ENCODE data around the gene ATP10B.

ATP10B gene

GRCh38 chr5:160547061-160547460 lies 304.9 kb downstream of the ATP10B start:
- Histone ChIP-seq H3K9me3 (ENCODE audit: control insufficient read depth, low read length) (no peaks in the 10 kb centered on the region), H3K27ac (no peak overlapping the region), H2AFZ (no peak overlapping the region), H3K4me3 (ENCODE audit: low read depth, low read length) (no peak overlapping the region), H3K36me3 (ENCODE audit: control insufficient read depth, insufficient read depth, low read length) (no peaks in the 10 kb centered on the region), H3K4me2 (ENCODE audit: low read length) (no peak overlapping the region), H3K9ac (no peak overlapping the region), H3K27me3 (ENCODE audit: control insufficient read depth, insufficient read depth, low read length) (no peaks in the 10 kb centered on the region), H3K79me2 (no peaks in the 10 kb centered on the region), H3K4me1 (no peaks in the 10 kb centered on the region)
- TF ChIP-seq CTCF (IDR thresholded peaks at IDR 0.05), result no peak

- Histone ChIP-seq H2AFZ (no peak overlapping the region), H3K4me1 (no peaks in the 10 kb centered on the region), H3K79me2 (no peaks in the 10 kb centered on the region), H3K9me3 (ENCODE audit: control insufficient read depth, low read length) (no peaks in the 10 kb centered on the region), H3K36me3 (ENCODE audit: control insufficient read depth, insufficient read depth, low read length) (no peaks in the 10 kb centered on the region), H3K27ac (no peak overlapping the region), H3K9ac (no peak overlapping the region), H3K27me3 (ENCODE audit: control insufficient read depth, insufficient read depth, low read length) (no peaks in the 10 kb centered on the region), H3K4me3 (ENCODE audit: low read depth, low read length) (no peak overlapping the region), H3K4me2 (ENCODE audit: low read length) (no peak overlapping the region)
- no peak for TF ChIP-seq CTCF (IDR thresholded peaks at IDR 0.05)
These were observed 306.2 kb downstream of the ATP10B start for GRCh38 chr5:160545832-160546231.

GRCh38 chr5:160543395-160543794 lies 308.6 kb downstream of the ATP10B start:
- no peaks in the 10 kb centered on the region for H3K79me2 ChIP-seq
- no peak overlapping the region for H3K4me2 ChIP-seq (ENCODE audit: low read length)
- no peak overlapping the region for H3K27ac ChIP-seq
- H3K9ac ChIP-seq, result no peak overlapping the region
- H3K9me3 ChIP-seq (ENCODE audit: control insufficient read depth, low read length), result no peaks in the 10 kb centered on the region
- H3K27me3 ChIP-seq (ENCODE audit: control insufficient read depth, insufficient read depth, low read length), result no peaks in the 10 kb centered on the region
- TF ChIP-seq CTCF (IDR thresholded peaks at IDR 0.05), result no peak
- no peaks in the 10 kb centered on the region for H3K4me1 ChIP-seq
- no peak overlapping the region for H2AFZ ChIP-seq
- no peak overlapping the region for H3K4me3 ChIP-seq (ENCODE audit: low read depth, low read length)
- H3K36me3 ChIP-seq (ENCODE audit: control insufficient read depth, insufficient read depth, low read length), result no peaks in the 10 kb centered on the region

GRCh38 chr5:160542840-160543239 lies 309.2 kb downstream of the ATP10B start:
- H3K9me3 ChIP-seq (ENCODE audit: control insufficient read depth, low read length), result no peaks in the 10 kb centered on the region
- H3K4me3 ChIP-seq (ENCODE audit: low read depth, low read length), result no peak overlapping the region
- no peak overlapping the region for H3K4me2 ChIP-seq (ENCODE audit: low read length)
- H3K27me3 ChIP-seq (ENCODE audit: control insufficient read depth, insufficient read depth, low read length), result no peaks in the 10 kb centered on the region
- no peak overlapping the region for H2AFZ ChIP-seq
- no peaks in the 10 kb centered on the region for H3K4me1 ChIP-seq
- H3K79me2 ChIP-seq, result no peaks in the 10 kb centered on the region
- H3K27ac ChIP-seq, result no peak overlapping the region
- no peak for TF ChIP-seq CTCF (IDR thresholded peaks at IDR 0.05)
- no peak overlapping the region for H3K9ac ChIP-seq
- H3K36me3 ChIP-seq (ENCODE audit: control insufficient read depth, insufficient read depth, low read length), result no peaks in the 10 kb centered on the region

- no peaks in the 10 kb centered on the region for H3K27me3 ChIP-seq (ENCODE audit: control insufficient read depth, insufficient read depth, low read length)
- H2AFZ ChIP-seq, result no peak overlapping the region
- H3K27ac ChIP-seq, result no peak overlapping the region
- no peaks in the 10 kb centered on the region for H3K4me1 ChIP-seq
- H3K36me3 ChIP-seq (ENCODE audit: control insufficient read depth, insufficient read depth, low read length), result no peaks in the 10 kb centered on the region
- no peak overlapping the region for H3K4me3 ChIP-seq (ENCODE audit: low read depth, low read length)
- no peaks in the 10 kb centered on the region for H3K79me2 ChIP-seq
- no peaks in the 10 kb centered on the region for H3K9me3 ChIP-seq (ENCODE audit: control insufficient read depth, low read length)
- no peak for TF ChIP-seq CTCF (IDR thresholded peaks at IDR 0.05)
- H3K4me2 ChIP-seq (ENCODE audit: low read length), result no peak overlapping the region
- H3K9ac ChIP-seq, result no peak overlapping the region
These were observed 309.7 kb downstream of the ATP10B start for GRCh38 chr5:160542281-160542680.
